ENCODE measurements around the gene OR51I2.

The OR51I2 gene, protein sequence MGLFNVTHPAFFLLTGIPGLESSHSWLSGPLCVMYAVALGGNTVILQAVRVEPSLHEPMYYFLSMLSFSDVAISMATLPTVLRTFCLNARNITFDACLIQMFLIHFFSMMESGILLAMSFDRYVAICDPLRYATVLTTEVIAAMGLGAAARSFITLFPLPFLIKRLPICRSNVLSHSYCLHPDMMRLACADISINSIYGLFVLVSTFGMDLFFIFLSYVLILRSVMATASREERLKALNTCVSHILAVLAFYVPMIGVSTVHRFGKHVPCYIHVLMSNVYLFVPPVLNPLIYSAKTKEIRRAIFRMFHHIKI

DNA sequence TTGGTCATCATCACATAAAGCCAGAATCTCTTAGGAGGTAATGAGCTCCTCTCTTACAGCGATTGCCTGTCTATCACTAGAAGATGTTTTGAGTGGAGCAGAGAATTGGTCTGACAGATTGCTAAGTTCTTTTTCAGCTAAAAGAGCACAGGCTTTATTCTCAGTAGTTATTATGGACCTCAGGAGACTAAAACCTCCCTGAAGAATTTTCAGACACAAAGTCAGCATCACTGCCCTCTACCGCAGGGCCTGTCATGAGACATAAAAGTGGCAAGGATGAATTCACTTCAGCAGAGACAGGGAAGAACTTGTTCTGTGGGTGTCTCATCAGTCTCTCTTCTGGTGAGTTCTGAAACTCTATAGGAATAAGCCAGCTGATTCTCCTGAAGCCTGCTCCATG, at the start of gene OR51I2:
TSS of gene OR51I2 (plus strand) at position 301 of the 400 bp plus-strand sequence. CDS start 4,166 bp downstream, outside the sequence.
- DNase-seq = no peak

DNA sequence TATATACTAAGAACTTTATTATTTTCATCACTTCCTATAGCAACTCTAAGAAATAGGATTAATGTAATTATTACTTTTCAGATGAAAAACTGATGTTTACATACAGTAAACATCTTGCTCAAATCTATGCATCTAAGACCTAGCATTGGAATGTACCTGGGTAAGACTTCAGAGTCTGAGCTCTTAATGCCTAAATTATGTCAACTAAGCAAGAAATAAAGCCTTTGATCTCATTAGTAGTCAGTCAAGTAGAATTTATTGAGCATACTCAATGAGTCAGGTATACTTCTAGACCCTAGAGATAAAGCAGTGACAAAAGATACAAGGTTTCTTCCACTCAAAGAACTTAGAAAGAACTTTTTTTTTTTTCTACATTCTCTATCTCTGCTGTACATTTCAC, 44.0 kb upstream of the OR51I2 start:
- DNase-seq = no peak

DNA sequence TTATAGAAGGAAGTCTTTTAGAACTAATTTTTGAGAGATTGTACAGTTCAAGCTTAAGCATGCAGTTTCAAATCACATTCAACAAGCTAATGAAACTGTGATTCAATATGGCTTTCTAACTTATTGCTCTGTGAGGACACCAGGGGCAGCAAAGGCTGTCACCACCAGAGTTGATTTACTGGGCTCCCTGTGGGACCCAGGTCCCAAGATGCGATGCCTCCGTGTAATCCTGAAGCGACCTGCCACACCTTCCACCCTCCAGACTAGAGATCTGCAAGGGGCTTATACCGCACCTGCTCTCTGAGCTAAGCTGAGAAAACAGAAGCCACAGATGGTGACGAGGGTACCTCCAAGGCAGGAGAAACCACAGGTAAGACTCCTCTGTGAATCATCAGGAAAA, 28.1 kb upstream of the OR51I2 start:
- DNase-seq = no peak

DNA sequence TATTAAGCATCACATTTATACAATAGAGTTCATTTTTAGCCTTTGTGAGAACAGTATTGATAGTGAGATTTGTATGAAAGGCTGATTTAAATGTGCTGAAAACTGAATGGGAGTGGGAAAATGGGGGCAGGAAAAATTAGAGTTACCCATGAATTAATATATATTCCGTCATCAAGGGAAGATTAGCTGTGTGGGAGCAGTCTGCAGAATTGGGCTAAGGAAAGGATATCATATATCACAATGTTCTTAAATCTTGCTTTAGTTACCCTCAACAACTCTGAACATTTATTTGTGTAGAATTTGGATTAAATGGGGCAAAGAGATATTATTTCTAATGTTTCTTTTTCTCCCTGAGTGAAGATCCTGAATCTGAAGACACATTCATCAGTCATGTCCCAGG, 27.3 kb upstream of the OR51I2 start, which contains the start of gene OR51Q1:
TSS of gene OR51Q1 (plus strand) at position 301 of the 400 bp plus-strand sequence. CDS start at position 391, 90 bp downstream.
- no peak for DNase-seq

DNA sequence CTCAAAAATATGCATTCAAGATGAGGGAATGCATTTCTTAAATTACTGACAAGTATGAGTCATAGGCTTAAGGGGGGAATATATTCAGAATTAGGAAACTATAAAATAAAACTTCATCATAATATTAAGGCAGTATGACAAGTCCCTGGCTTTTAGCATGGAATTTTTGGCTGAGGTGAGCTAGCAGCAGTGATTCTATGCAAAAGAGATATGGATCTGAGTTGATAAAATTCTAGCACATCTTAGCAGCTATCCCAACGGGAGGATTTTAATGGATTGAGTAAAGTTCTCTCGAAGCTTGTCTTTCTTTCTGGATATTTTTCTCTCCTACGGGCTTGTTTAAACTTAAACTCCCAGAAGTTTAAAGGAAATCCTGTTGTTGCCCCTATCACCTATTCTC, 26.0 kb upstream of the OR51I2 start:
- DNase-seq = no peak

DNA sequence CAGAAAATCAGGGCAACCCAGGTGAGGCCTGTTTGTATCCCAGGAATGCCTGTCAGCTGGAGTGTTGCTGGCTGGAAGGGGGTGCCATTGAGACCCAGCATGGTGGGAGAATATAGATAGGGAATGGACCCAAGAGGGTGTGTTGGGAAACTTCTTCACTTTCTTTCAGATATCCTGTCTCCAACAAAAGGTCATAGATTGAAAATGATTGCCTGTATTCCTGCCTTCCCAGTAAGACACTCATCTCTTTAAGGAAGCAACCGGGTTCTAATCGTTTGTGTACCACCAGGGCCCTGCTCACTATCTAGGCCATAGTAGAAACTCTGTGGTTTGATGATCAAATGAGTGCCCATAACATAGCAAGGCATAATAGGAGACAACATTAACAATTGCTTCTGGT, 7.7 kb upstream of the OR51I2 start, which contains the start of gene OR51I1:
TSS of gene OR51I1 (minus strand) at position 101 of the 400 bp plus-strand sequence. CDS start at position 101, 0 bp downstream.
- no peak for DNase-seq

DNA sequence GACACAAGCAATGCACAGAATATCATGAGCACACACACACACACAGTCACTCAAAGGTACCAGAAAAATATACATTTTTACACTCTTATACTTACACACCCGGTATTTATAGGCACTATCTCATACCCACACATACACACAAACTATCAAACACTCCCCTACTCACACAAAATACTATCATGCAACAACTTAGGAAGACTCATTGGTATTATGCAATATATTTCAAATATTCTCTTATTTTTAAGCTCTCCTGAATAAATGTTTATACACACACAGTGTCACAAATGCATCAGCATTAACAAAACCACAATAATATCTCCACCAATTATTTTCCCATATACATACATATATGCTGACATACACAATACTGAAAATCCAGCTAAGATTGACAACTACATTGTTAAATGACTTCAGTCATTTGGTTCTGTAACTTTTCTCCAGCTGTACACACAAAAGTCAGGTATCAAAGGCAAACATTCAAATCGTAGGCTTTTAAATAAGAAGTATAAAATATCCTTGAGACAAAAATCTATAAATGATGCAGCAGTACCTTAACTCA, 5.2 kb upstream of the OR51I2 start:
- DNase-seq = no peak

DNA sequence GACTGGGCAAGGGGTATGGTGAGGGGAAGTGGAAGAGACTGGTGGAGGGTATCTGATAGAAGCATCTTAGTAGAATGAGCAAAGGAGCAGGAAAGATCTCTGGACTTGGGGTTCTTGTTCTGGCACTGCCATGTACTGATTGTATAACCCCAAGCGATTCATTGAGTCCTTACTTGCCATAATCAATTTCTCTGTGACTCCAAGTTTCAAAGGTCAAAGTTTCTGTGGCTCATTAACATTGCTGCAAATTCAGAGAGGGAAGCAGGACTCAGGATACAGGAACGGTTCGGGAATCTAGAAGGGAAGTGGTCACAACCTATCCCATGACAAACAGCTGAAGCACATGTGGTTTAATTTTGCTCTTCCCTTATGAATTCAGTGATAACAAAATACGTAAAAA, 309 bp downstream of the OR51I2 start:
- DNase-seq = no peak

DNA sequence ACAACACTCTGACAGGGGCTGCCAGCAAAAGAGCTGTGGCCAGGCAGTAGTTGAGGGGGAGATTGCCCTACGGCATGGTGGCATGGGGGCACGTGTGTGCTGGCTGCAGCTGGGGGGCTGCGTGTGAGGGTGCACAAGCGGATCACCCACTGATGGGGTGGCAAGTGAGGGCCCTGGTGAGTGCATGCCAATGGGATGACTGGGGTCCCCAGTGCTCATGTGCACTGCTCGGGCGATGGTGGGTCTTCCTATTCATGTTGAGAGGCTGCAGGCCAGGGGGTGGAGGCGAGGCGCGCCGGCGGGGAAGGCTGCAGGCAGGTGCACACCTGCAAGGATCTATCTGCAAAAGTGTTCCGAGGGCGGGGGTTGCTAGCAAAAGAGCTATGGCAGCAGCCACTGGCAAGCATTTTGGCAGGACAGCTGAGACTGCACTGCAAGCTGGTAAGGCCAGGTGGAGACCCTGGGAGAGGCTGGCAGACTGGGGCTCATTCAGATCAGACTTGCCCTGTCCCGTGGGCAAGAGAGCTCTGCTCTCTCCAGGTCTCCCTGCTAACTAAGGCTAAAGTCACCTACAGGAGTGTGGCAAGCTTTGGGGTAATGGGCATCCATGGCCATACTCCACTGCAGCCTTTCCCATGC, 12.0 kb downstream of the OR51I2 start:
- DNase-seq = no peak

DNA sequence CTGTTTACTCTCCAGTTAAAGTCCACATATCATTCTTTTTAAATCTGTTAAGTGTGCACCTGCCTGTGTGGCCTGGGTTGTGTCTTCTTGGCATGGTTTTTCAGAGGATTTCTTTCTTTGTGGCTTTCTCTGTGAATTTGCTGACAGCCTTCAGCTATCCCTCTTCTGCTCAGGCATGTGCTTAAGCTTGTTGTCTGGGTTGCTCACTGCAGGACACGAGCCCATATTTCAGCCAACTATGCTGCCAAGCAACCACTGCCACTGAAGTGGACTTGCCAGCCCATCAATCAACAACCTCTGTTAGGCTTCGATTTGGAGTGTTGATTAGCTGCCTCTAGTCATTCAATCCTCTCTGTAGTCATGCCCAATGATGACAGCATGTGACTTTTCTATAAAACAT, 18.4 kb downstream of the OR51I2 start:
- DNase-seq = no peak

DNA sequence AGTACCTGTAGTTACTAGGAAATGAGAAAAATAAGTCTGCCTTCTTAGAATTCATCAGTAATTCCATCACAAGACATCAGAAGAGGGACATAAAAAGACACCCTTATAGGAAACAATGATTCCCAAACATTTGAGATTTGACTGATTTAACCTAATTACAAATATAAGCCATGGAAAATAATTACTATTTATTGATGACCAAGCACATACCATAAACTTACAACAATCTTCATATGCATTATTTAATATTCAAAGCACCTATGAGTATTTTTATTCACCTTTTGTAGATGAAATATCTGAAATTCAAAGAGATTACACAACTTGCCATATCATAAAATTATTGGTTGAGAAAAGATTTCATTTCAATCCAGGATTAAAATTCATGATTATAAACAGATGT, 24.8 kb downstream of the OR51I2 start:
- no peak for DNase-seq

DNA sequence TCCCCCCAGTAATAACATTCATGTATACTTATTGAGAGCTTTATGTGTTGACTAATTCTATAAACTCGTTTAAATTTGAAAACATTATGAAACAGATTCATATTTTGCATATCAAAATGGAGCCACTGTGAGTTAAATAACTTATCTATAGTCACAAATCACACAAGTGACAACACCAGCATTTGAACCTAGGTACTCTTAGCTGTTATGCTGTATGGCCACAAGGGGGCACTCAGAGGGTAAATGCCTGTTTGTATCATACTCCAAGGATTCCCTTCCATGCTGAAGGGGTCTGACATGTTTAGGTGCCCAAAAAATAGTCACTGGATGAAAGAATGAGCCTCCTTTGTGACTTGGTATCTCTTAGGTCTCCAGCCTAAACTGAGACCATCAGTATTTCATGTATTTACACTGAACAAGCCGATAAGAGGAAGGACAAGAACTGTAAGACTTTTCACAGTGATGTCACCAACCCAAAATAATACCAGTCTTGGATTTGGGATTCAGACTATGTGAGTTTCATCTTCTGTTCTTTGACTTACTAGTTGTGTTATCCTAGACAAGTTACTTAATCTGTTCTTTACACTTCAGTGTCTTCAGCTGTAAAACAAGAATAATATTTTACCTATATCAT, 27.2 kb downstream of the OR51I2 start:
- DNase-seq = peak; percentile 43

DNA sequence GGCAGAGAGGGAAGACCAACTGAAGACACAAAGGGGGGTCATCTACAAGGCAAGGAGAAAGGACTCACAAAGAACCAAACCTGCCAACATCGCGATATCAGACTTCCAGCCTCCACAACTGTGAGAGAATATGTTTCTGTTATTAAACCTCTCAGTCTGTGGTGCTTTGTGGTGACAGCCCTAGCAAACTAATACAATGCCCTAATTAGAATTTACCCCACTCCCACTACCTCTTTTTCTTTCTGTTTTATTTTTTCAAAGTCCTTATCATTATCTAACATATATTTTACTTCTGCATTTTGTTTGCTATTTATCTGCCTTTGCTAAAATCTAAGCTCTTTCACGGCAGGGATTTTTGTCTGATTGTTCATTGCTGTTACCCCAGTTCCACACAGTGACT, 36.9 kb downstream of the OR51I2 start:
- DNase-seq = no peak

DNA sequence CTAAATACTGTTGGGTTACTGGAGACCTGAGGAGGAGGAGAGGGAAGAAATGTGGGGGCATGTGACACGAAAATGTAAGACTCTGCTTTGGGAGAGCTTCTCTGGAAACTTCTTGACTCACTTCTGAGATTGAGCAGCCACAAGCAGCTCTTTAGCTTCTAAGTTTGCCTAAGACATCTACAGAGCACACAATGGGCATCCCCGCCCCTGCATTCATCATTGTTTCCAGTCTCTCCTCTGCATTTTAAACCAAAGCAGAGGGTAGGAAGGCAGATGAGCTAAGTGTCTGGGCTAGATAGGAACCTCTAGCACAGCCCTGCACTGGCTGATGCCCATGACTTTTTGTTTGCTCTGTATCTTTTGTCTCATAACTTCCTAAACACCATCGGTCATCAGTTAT, 37.3 kb downstream of the OR51I2 start:
- DNase-seq = no peak

DNA sequence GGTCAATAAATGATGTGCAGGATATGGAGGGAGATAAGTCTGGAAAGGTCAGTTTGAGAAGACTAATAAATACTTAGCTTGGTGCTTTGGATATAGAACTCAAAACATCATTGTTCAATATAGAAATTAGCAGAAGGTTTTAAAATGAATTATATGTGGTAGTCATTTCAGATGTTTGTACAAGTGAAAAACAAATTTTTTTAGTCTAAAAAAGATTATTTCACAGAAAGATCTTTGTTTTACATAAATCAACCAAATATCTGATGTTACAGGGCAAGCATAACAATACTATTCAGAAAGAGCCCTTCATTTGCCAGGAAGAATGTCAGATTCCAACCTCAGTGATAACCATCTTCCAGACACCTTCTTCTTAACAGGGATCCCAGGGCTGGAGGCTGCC, 39.3 kb downstream of the OR51I2 start, which contains the start of gene OR52D1:
TSS of gene OR52D1 (plus strand) at position 301 of the 400 bp plus-strand sequence. CDS start at position 323, 22 bp downstream.
- DNase-seq = no peak

DNA sequence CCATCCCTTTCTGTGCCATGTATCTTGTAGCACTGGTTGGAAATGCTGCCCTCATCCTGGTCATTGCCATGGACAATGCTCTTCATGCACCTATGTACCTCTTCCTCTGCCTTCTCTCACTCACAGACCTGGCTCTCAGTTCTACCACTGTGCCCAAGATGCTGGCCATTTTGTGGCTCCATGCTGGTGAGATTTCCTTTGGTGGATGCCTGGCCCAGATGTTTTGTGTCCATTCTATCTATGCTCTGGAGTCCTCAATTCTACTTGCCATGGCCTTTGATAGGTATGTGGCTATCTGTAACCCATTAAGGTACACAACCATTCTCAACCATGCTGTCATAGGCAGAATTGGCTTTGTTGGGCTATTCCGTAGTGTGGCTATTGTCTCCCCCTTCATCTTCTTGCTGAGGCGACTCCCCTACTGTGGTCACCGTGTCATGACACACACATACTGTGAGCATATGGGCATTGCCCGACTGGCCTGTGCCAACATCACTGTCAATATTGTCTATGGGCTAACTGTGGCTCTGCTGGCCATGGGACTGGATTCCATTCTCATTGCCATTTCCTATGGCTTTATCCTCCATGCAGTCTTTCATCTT, 39.8 kb downstream of the OR51I2 start:
- no peak for DNase-seq

DNA sequence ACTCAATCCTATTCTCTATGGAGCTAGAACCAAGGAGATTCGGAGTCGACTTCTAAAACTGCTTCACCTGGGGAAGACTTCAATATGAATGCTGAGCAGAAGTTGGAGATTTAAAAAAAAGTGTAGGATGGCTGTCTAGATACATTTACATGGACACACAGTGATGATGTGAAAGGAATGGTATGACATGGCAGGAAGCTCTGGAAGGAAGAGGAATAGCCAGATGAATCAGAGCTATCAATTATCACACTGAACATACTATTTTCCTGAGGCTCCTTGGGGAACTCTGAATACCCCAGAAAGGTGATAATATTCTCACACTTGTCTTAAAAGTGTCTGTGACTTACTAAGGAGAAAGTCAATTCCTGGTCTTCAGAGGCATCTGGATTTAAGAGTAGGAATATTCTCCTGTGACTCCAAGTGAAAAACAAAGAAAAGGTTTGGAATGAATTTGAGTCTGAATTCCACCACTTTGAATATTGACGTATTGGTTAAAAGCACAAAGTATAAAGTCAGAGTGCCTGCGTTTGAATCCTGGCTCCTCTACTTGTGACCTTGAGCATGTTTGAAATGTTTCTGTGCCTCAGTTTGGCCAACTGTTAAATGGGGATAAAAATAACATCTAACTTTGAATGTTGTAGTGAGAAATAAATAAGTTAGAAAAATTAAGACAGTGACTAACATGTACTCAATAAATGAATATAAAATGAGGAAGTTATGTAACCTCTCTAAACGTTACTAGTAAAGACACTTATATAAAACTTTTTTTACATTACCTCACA, 40.6 kb downstream of the OR51I2 start:
- DNase-seq = no peak

DNA sequence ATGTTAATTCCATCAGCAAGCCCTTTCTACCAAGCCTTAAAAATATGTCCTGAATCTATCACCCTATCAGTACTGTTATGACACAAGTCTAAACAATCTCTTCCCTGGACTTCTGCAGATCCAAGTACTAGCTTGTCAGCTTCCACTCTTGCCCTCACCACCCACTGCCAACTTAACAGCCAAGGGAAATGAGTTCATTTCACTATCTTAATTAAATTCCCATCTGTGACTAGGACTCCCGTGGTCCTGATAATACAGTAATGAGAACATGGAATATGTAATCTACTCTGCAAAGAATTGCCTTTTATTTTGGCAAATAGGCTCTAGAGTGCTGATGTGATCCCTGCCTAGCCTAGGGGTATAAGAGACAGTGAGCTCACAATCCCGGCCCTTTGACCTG, 50.5 kb downstream of the OR51I2 start:
- no peak for DNase-seq

DNA sequence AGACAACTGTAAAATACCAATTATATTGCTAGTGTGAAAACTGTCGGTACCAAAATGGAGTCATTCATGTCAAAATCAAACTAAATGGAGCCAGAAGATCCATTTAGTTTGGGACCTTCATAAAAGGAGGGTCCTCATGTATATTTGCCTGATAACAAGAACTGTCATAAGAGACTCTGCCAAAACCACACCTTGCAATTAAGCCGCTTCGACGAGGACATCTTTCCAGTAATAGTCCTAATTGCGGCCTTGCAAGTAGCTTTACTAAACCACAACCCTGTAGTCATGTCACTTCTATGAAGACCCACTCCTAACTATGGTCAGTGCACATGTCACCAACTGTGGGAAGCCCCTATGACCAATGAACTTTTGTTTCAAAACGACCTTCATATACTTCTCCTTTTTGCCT, 51.3 kb downstream of the OR51I2 start:
- DNase-seq = no peak

DNA sequence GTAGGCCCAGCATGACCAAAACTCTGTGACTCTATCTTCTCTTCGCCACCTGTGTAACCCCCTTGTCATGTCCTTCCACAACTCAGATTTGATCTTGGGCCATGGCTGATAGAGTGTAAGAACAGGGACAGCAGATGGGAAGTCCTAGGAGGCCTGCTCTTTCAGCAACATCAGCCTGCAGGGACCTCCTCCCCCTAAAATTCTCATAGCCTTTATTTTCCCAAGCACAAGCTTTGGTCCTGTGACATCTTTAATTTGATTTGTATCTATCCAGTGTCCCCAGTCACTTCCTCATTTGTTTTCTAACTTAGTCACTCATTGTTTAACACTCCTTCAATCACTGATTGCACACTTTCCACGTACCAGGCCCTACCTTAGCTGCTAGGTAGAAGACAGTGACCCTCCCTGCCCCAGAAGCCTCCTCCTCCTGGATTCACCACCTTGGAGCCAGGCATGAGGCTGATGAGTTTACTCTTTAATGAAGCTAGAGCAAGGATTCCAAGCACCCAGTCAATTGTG, 55.3 kb downstream of the OR51I2 start:
- peak; percentile 25 for DNase-seq

DNA sequence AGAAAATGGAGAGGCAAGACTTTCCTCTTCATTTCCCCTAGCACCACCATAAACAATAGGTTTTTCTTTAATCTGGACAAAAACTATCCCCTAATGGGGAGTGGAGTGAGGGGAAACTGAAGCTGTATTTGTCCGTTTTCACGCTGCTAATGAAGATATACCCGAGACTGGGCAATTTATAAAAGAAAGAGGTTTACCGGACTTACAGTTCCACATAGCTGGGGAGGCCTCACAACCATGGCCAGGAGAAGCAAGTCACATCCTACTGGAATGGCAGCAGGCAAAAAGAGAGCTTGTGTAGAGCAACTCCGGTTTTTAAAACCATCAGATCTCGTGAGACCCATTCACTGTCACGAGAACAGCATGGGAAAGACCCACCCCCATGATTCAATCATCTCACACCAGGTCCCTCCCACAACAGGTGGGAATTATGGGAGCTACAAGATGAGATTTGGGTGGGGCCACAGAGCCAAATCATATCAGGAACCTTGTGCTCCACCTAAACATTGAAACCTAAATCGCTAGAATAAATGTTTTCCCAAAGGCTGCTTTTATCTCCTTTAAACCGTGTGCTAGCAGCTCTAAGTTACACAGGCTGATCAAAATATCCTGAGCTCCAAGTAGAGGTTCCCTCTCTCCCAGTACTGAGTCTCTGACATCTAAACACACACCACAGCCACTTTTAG, 56.4 kb downstream of the OR51I2 start:
- DNase-seq = no peak
